GM23338 (cell line): ENCODE results near the gene CYP2C18.

ENCODE experiments used
- CREB1 ChIP-seq: fragments of 250-450 bp; sonication (Bioruptor Pico); IDR thresholded peaks from 2 replicates; pipeline ENCODE4 v1.5.0; 2020; ENCODE audit warnings: low read depth, mild to moderate bottlenecking, moderate library complexity
- CTCF ChIP-seq, 2 experiments: fragments of 200-600 bp in 1 of 2; sonication (generic) in 1 of 2; conservative IDR thresholded peaks; 2 replicates each; pipeline versions ENCODE4 v1.5.1 to v1.6.1; 2016 to 2017; ENCODE audit warnings: antibody characterized with exemption in 2 of 2, low read depth in 2 of 2, mild to moderate bottlenecking in 2 of 2, moderate library complexity in 1 of 2
- EZH2 ChIP-seq: fragments of 200-600 bp; sonication (generic); IDR thresholded peaks from one replicate; pipeline ENCODE4 v1.8.0; 2017; ENCODE audit warnings: antibody characterized with exemption, mild to moderate bottlenecking, low read depth; ENCODE audit not compliant: unreplicated experiment
- EZH2phosphoT487 ChIP-seq: fragments of 200-600 bp; sonication (generic); IDR thresholded peaks from one replicate; pipeline ENCODE4 v1.8.1; 2018; ENCODE audit warnings: antibody characterized with exemption; ENCODE audit not compliant: unreplicated experiment
- NANOG ChIP-seq: IDR thresholded peaks from 2 replicates; pipeline ENCODE4 v1.6.1; 2016; ENCODE audit warnings: antibody characterized with exemption, borderline replicate concordance
- POLR2AphosphoS5 ChIP-seq: IDR thresholded peaks from 2 replicates; pipeline ENCODE4 v1.6.1; 2016; ENCODE audit warnings: antibody characterized with exemption, low read depth
- REST ChIP-seq: IDR thresholded peaks from one replicate; pipeline ENCODE4 v1.6.1; 2018; ENCODE audit warnings: antibody characterized with exemption; ENCODE audit not compliant: unreplicated experiment

- no peak for TF ChIP-seq CTCF (conservative IDR thresholded peaks at IDR 0.05; ENCODE audit: low read depth in 2 of 2)
- no peak for TF ChIP-seq EZH2
- no peak for TF ChIP-seq EZH2phosphoT487
- no peak for TF ChIP-seq NANOG
- TF ChIP-seq REST: no peak
- TF ChIP-seq POLR2AphosphoS5: no peak
- no peak for TF ChIP-seq CREB1
Measured at GRCh38 chr10:94747838-94748237, 64.3 kb downstream of the CYP2C18 start.
